ENCODE results near the gene NCK2.
"Not testable (repeated sequence)": the region's sequence is repeated elsewhere in the genome, so short reads cannot be mapped to it uniquely, and the experiment has no call there.

The NCK2 gene

DNA sequence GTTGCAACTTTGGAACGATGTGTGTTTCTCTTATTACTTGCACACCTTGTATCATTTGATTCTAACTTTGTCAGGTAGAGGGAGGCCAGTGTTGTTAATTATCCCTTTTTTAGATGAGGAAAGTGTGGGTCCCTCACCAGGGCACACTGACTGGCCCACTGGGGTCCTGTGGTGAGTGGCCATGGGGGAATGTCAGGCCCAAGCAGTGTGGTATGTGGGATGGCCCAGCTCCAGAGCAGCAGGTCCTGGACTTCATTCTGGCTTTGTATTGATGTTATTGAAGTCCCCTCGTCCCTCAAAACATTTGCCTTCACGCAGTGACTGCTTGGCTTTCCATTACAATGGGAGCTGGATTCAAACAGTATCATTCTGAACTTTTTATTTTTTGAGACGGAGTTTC is 11.7 kb downstream of the NCK2 start:
- H3K4me3 ChIP-seq (ENCODE audit: insufficient read depth, low read length, poor library complexity, severe bottlenecking), result no peak overlapping the region
- no peak overlapping the region for H3K27ac ChIP-seq (ENCODE audit: low read depth, low read length)
- H3K36me3 ChIP-seq (ENCODE audit: low read length), result no peaks in the 10 kb centered on the region
- H3K9me3 ChIP-seq (ENCODE audit: insufficient read depth, low read length), result no peaks in the 10 kb centered on the region
- no peaks in the 10 kb centered on the region for H3K27me3 ChIP-seq (ENCODE audit: low read length)
- H3K9me2 ChIP-seq (replicated peaks; ENCODE audit: insufficient read depth, low read length), result no peaks in the 10 kb centered on the region
- no peak for TF ChIP-seq CTCF (IDR thresholded peaks at IDR 0.05; ENCODE audit: insufficient read depth, low read length, poor library complexity, severe bottlenecking)
- no peak for TF ChIP-seq EZH2phosphoT487 (conservative IDR thresholded peaks at IDR 0.05; ENCODE audit: low read length)
- H4K20me1 ChIP-seq (ENCODE audit: low read depth, low read length), result no peaks in the 10 kb centered on the region
- no peaks in the 10 kb centered on the region for H3K79me2 ChIP-seq (ENCODE audit: insufficient read depth, low read length)
- no peak overlapping the region for H3K4me2 ChIP-seq (ENCODE audit: low read depth, low read length, poor library complexity, severe bottlenecking)
- H2AFZ ChIP-seq (ENCODE audit: low read depth, low read length, severe bottlenecking), result no peak overlapping the region
- H3K9ac ChIP-seq (ENCODE audit: low read length), result no peak overlapping the region
- no peaks in the 10 kb centered on the region for H3F3A ChIP-seq (ENCODE audit: insufficient read depth)

DNA sequence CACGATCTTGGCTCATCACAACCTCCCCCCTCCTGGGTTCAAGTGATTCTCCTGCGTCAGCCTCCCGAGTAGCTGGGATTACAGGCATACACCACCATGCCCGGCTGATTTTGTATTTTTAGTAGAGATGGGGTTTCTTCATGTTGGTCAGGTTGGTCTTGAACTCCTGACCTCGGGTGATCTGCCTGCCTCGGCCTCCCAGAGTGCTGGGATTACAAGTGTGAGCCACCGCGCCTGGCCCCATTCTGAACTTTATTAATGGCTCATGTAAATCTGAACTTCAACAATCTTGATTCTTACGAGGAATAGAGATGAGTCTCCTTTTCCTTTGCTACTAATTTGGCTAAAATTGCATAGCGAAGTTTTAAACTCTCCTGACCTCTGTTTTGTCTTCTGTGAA is 12.2 kb downstream of the NCK2 start:
- H3K36me3 ChIP-seq (ENCODE audit: low read length); H3K79me2 ChIP-seq (ENCODE audit: insufficient read depth, low read length); H3K9ac ChIP-seq (ENCODE audit: low read length); H4K20me1 ChIP-seq (ENCODE audit: low read depth, low read length); H3F3A ChIP-seq (ENCODE audit: insufficient read depth); H3K27ac ChIP-seq (ENCODE audit: low read depth, low read length); H2AFZ ChIP-seq (ENCODE audit: low read depth, low read length, severe bottlenecking); H3K4me3 ChIP-seq (ENCODE audit: insufficient read depth, low read length, poor library complexity, severe bottlenecking); H3K27me3 ChIP-seq (ENCODE audit: low read length); H3K9me3 ChIP-seq (ENCODE audit: insufficient read depth, low read length); H3K9me2 ChIP-seq (replicated peaks; ENCODE audit: insufficient read depth, low read length); H3K4me2 ChIP-seq (ENCODE audit: low read depth, low read length, poor library complexity, severe bottlenecking): not testable (repeated sequence)

DNA sequence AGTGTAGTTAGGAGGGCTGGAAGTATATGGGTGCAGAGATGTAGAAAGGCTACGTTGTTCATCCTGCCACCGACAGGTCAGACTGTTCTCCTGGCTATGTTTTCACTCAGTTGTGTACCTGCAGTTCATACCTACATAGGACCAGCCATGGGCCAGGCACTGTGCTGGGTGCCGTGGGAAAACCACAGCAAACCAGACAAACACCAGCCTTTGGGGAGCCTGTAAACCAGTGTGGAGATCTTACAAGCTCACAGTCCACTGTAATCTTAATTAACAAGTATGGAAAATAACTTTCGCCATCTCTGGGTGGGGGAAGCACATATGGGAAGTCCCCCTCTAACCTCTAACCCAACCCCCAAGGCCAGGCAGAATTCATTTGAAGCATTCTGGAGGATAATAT is 12.7 kb downstream of the NCK2 start:
- no peaks in the 10 kb centered on the region for H3K79me2 ChIP-seq (ENCODE audit: insufficient read depth, low read length)

GRCh38 chr2:105760191-105760590 is 15.5 kb downstream of the NCK2 start:
- H3K9me3 ChIP-seq (ENCODE audit: insufficient read depth, low read length), result no peaks in the 10 kb centered on the region
- no peaks in the 10 kb centered on the region for H3F3A ChIP-seq (ENCODE audit: insufficient read depth)
- no peak overlapping the region for H3K9ac ChIP-seq (ENCODE audit: low read length)
- no peaks in the 10 kb centered on the region for H3K9me2 ChIP-seq (replicated peaks; ENCODE audit: insufficient read depth, low read length)
- no peak overlapping the region for H3K4me2 ChIP-seq (ENCODE audit: low read depth, low read length, poor library complexity, severe bottlenecking)
- no peak overlapping the region for H3K27ac ChIP-seq (ENCODE audit: low read depth, low read length)
- H3K4me3 ChIP-seq (ENCODE audit: insufficient read depth, low read length, poor library complexity, severe bottlenecking), result no peak overlapping the region
- no peaks in the 10 kb centered on the region for H3K27me3 ChIP-seq (ENCODE audit: low read length)
- TF ChIP-seq EZH2phosphoT487 (conservative IDR thresholded peaks at IDR 0.05; ENCODE audit: low read length), result no peak
- no peak for TF ChIP-seq CTCF (IDR thresholded peaks at IDR 0.05; ENCODE audit: insufficient read depth, low read length, poor library complexity, severe bottlenecking)
- H3K79me2 ChIP-seq (ENCODE audit: insufficient read depth, low read length), result no peaks in the 10 kb centered on the region
- H3K36me3 ChIP-seq (ENCODE audit: low read length), result no peaks in the 10 kb centered on the region
- no peaks in the 10 kb centered on the region for H4K20me1 ChIP-seq (ENCODE audit: low read depth, low read length)
- H2AFZ ChIP-seq (ENCODE audit: low read depth, low read length, severe bottlenecking), result no peak overlapping the region

More for the DNA sequence above, 12.7 kb downstream of the NCK2 start:
- TF ChIP-seq CTCF (IDR thresholded peaks at IDR 0.05; ENCODE audit: insufficient read depth, low read length, poor library complexity, severe bottlenecking) (no peak), EZH2phosphoT487 (conservative IDR thresholded peaks at IDR 0.05; ENCODE audit: low read length) (no peak)
- Histone ChIP-seq H3K4me3 (ENCODE audit: insufficient read depth, low read length, poor library complexity, severe bottlenecking) (no peak overlapping the region), H3K36me3 (ENCODE audit: low read length) (no peaks in the 10 kb centered on the region), H3K9me3 (ENCODE audit: insufficient read depth, low read length) (no peaks in the 10 kb centered on the region), H2AFZ (ENCODE audit: low read depth, low read length, severe bottlenecking) (no peak overlapping the region), H3K9ac (ENCODE audit: low read length) (no peak overlapping the region), H3K9me2 (replicated peaks; ENCODE audit: insufficient read depth, low read length) (no peaks in the 10 kb centered on the region), H4K20me1 (ENCODE audit: low read depth, low read length) (no peaks in the 10 kb centered on the region), H3K4me2 (ENCODE audit: low read depth, low read length, poor library complexity, severe bottlenecking) (no peak overlapping the region), H3K27ac (ENCODE audit: low read depth, low read length) (no peak overlapping the region), H3K27me3 (ENCODE audit: low read length) (no peaks in the 10 kb centered on the region), H3F3A (ENCODE audit: insufficient read depth) (no peaks in the 10 kb centered on the region)
